MM.1S (cell line): ENCODE results near the gene C1QTNF9B.

Experiments used
- DNase-seq: peaks from one replicate; pipeline ENCODE4 v3.0.0-alpha.2; 2015
- H2AFZ ChIP-seq: fragments of 300-600 bp; sonication (generic); 2 replicates; pipeline ENCODE4 v1.6.0; 2016; ENCODE audit warnings: antibody characterized with exemption, low read length
- H3F3A ChIP-seq: fragments of 300-600 bp; sonication (generic); 2 replicates; pipeline ENCODE4 v1.6.1; 2016; ENCODE audit warnings: mild to moderate bottlenecking, antibody characterized with exemption, low read length, moderate library complexity, mixed read lengths; ENCODE audit not compliant: insufficient read depth
- H3K27ac ChIP-seq: fragments of 300-600 bp; sonication (generic); 2 replicates; pipeline ENCODE4 v1.5.1; 2016; ENCODE audit warnings: mild to moderate bottlenecking, low read length
- H3K27me3 ChIP-seq: fragments of 300-600 bp; sonication (generic); replicated peaks from 2 replicates; pipeline ENCODE4 v1.6.0; 2016; ENCODE audit warnings: low read length; ENCODE audit not compliant: insufficient read depth
- H3K36me3 ChIP-seq: fragments of 300-600 bp; sonication (generic); replicated peaks from 2 replicates; pipeline ENCODE4 v1.6.1; 2016; ENCODE audit warnings: mild to moderate bottlenecking, low read length, mixed read lengths; ENCODE audit not compliant: insufficient read depth
- H3K4me1 ChIP-seq: fragments of 300-600 bp; sonication (generic); 2 replicates; pipeline ENCODE4 v1.6.1; 2016; ENCODE audit warnings: low read length, mixed read lengths
- H3K4me2 ChIP-seq: fragments of 300-600 bp; sonication (generic); 2 replicates; pipeline ENCODE4 v1.6.0; 2016; ENCODE audit warnings: low read depth, low read length
- H3K4me3 ChIP-seq: fragments of 300-600 bp; sonication (generic); 2 replicates; pipeline ENCODE4 v1.5.1; 2016; ENCODE audit warnings: low read length, mixed read lengths
- H3K79me2 ChIP-seq: fragments of 300-600 bp; sonication (generic); 2 replicates; pipeline ENCODE4 v1.6.1; 2016; ENCODE audit warnings: mixed run types, low read length, mixed read lengths
- H3K9ac ChIP-seq: fragments of 300-600 bp; sonication (generic); 2 replicates; pipeline ENCODE4 v1.6.1; 2016; ENCODE audit warnings: low read length, mixed read lengths
- H3K9me2 ChIP-seq: fragments of 300-600 bp; sonication (generic); replicated peaks from 2 replicates; pipeline ENCODE4 v1.6.1; 2016; ENCODE audit warnings: mild to moderate bottlenecking, low read length, mixed read lengths; ENCODE audit not compliant: insufficient read depth
- H3K9me3 ChIP-seq: fragments of 300-600 bp; sonication (generic); replicated peaks from 2 replicates; pipeline ENCODE4 v1.6.1; 2016; ENCODE audit warnings: mild to moderate bottlenecking, low read length, mixed read lengths; ENCODE audit not compliant: insufficient read depth
- H4K20me1 ChIP-seq: fragments of 300-600 bp; sonication (generic); 2 replicates; pipeline ENCODE4 v1.6.1; 2016; ENCODE audit warnings: mild to moderate bottlenecking, low read length, moderate library complexity, mixed read lengths; ENCODE audit not compliant: insufficient read depth
- EZH2 ChIP-seq: fragments of 300-600 bp; sonication (generic); optimal IDR thresholded peaks from 2 replicates; pipeline ENCODE3; 2017; ENCODE audit warnings: low read depth, mild to moderate bottlenecking, antibody characterized with exemption, low read length, mixed read lengths
- EZH2phosphoT487 ChIP-seq: fragments of 300-600 bp; sonication (generic); IDR thresholded peaks from 2 replicates; pipeline ENCODE4 v1.6.1; 2018; ENCODE audit warnings: antibody characterized with exemption, low read length
- TF ChIP-seq, protein P1 (sequence below): fragments of 300-600 bp; sonication (generic); IDR thresholded peaks from 2 replicates; pipeline ENCODE4 v1.5.1; 2016; ENCODE audit warnings: antibody characterized with exemption, low read length, mixed read lengths

The C1QTNF9B gene

DNA sequence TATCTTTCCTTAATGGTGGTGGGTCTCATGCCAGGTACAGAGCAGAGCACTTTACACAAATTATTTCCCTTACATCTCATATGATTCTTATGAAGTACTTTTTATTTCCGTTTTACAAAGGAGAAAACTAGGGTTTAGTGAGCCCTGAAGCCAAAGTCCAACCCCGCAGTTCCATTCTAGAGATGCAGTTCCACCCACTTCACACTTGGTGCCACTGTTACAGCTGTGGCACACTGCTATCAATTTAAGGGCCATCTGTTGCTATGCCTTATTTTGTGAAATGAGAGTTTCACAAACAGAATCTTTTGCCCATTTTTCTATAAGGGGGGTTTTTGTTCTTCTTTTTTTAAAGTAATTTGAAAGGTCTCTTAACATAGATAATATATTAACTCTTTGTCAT lies 21.0 kb downstream of the C1QTNF9B start:
- Histone ChIP-seq H3K9me2 (no peaks in the 10 kb centered on the region), H4K20me1 (no peaks in the 10 kb centered on the region), H3K4me2 (no peak overlapping the region), H3K27ac (no peak overlapping the region), H3K9ac (no peak overlapping the region), H3K4me1 (no peaks in the 10 kb centered on the region), H3K79me2 (no peaks in the 10 kb centered on the region), H2AFZ (no peak overlapping the region), H3K27me3 (no peaks in the 10 kb centered on the region), H3F3A (no peaks in the 10 kb centered on the region), H3K36me3 (no peaks in the 10 kb centered on the region), H3K4me3 (no peak overlapping the region), H3K9me3 (no peaks in the 10 kb centered on the region)
- TF ChIP-seq EZH2, result no peak
- TF ChIP-seq, protein P1, sequence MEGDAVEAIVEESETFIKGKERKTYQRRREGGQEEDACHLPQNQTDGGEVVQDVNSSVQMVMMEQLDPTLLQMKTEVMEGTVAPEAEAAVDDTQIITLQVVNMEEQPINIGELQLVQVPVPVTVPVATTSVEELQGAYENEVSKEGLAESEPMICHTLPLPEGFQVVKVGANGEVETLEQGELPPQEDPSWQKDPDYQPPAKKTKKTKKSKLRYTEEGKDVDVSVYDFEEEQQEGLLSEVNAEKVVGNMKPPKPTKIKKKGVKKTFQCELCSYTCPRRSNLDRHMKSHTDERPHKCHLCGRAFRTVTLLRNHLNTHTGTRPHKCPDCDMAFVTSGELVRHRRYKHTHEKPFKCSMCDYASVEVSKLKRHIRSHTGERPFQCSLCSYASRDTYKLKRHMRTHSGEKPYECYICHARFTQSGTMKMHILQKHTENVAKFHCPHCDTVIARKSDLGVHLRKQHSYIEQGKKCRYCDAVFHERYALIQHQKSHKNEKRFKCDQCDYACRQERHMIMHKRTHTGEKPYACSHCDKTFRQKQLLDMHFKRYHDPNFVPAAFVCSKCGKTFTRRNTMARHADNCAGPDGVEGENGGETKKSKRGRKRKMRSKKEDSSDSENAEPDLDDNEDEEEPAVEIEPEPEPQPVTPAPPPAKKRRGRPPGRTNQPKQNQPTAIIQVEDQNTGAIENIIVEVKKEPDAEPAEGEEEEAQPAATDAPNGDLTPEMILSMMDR, result 0 out of 2 replicates have a peak, but pooled peaks have one; percentile 20
- no peak for DNase-seq

DNA sequence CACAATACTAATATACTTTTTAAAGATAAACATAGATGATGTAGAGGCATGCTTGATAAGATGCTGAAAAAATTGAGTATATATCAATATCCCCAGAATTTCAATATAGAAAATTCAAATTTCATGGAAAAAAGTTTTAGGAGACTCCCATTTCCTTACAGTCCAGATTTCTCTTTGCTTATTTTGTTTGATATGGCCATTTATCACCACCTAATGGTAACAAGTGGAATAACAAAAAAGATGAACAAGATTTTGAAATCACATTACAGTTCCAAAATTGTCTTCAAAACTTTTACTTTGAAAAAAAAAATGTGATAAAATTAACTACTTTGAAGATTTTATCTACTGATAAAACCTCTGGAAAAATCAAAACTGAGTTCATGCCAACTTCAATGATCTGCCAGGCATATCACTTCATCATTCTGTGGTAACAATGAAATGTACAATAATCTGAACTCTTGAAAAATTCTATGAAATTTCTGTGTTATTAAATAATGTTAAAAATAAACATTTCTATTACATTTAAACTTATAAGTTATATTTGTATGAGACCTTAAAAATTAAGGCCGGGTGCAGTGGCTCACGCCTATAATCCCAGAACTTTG lies 25.6 kb downstream of the C1QTNF9B start:
- Histone ChIP-seq H3K27ac (no peak overlapping the region), H3K4me3 (no peak overlapping the region), H4K20me1 (no peaks in the 10 kb centered on the region), H3K36me3 (no peaks in the 10 kb centered on the region), H3F3A (no peaks in the 10 kb centered on the region), H3K9me2 (no peaks in the 10 kb centered on the region), H3K9ac (no peak overlapping the region), H2AFZ (no peak overlapping the region), H3K79me2 (no peaks in the 10 kb centered on the region), H3K4me1 (no peaks in the 10 kb centered on the region), H3K4me2 (no peak overlapping the region), H3K27me3 (no peaks in the 10 kb centered on the region), H3K9me3 (no peaks in the 10 kb centered on the region)
- DNase-seq, result peak; percentile 13
- TF ChIP-seq, protein P1, result peak; percentile 41
- TF ChIP-seq EZH2phosphoT487, result no peak

DNA sequence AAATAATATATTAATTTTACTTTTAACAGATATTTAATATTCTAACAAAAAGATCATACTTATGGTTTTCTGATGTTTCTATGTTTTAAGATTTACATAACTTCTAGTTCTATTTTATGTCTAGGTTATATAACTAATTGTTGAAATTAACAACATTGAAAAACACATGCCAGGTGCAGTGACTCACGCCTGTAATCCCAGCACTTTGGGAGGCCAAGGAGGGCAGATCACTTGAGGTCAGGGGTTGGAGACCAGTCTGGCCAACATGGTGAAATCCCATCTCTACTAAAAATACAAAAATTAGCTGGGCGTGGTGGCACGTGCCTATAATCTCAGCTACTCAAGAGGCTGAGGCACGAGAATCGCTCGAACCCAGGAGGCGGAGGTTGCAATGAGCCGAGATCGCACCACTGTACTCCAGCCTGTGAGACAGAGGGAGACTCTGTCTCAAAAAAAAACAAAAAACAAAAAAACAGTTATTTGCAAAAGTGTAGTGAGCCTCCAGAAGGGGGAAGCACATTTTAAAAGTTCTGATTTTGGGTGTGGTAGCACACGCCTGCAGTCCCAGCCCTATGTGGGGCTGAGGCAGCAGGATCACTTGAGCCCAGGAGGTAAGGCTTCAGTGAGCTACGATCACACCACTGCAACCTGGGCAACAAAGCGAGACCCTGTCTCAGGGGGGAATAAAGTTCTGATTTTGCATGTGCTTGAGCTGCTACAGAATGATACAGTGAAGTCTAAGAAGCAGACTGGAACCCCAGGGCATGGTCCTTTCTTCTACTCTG lies 26.8 kb downstream of the C1QTNF9B start:
- no peaks in the 10 kb centered on the region for H3K9me2 ChIP-seq
- H3K27ac ChIP-seq, result no peak overlapping the region
- TF ChIP-seq EZH2phosphoT487, result no peak
- TF ChIP-seq, protein P1, result no peak
- no peak for TF ChIP-seq EZH2
- H4K20me1 ChIP-seq, result no peaks in the 10 kb centered on the region
- no peaks in the 10 kb centered on the region for H3K9me3 ChIP-seq
- H3K9ac ChIP-seq, result no peak overlapping the region
- H3K27me3 ChIP-seq, result no peaks in the 10 kb centered on the region
- H3K4me1 ChIP-seq, result no peaks in the 10 kb centered on the region
- H3K4me2 ChIP-seq, result no peak overlapping the region
- H3K36me3 ChIP-seq, result no peaks in the 10 kb centered on the region
- no peak overlapping the region for H2AFZ ChIP-seq
- H3F3A ChIP-seq, result no peaks in the 10 kb centered on the region
- H3K79me2 ChIP-seq, result no peaks in the 10 kb centered on the region
- H3K4me3 ChIP-seq, result no peak overlapping the region
- no peak for DNase-seq
